ENCODE results near the gene CUTA.

Gene CUTA

DNA sequence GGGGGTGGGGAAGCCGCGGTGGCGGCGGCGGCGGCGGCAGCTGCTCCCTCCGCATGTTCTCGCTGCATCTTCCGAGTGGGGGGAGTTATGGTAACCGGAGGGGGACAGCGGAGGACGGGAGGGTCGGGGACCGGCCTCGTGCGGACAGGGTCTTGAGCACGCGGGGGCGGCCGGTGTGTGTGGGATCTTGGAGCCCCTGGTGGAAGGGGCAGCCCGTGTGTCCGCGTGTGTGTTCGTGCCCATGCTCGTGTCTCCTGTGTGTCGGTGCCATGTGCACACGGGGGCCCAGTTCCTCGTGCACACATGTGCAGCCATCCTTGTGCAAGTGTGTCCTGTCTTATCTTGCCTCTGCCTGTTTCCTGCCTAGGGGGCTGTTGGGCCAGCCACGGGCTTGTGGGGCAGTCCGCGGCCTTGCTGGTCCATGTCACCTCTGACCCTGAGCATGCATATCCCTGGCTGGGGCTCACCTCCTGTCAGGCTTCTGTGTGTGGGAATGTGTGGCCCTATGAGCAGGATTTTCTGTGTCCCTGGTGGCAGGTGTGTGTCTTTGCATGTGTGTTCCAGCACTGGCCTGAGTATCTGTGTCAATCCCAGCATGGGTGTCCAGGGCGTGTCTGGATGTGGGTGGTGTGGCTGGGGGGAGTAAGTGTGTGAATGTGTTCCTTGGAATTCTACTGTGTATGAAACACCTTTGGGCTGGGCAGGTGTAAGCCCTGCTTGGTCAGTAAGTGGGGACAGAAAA is 10.5 kb upstream of the CUTA start:
- DNase-seq (ENCODE audit: insufficient read length, low spot score) (no peak), FAIRE-seq (no peak)
- TF ChIP-seq CTCF (IDR thresholded peaks at IDR 0.05; ENCODE audit: insufficient read depth, missing control alignments), result no peak

- no peak for FAIRE-seq
- no peak for TF ChIP-seq CTCF (IDR thresholded peaks at IDR 0.05; ENCODE audit: insufficient read depth, missing control alignments)
- peak; percentile 66 for DNase-seq (ENCODE audit: insufficient read length, low spot score)
Measured at GRCh38 chr6:33427585-33428223, 9.8 kb upstream of the CUTA start.

- TF ChIP-seq CTCF (IDR thresholded peaks at IDR 0.05; ENCODE audit: insufficient read depth, missing control alignments), result no peak
- DNase-seq (ENCODE audit: insufficient read length, low spot score) (no peak), FAIRE-seq (no peak)
Measured at GRCh38 chr6:33426590-33427511, 8.9 kb upstream of the CUTA start.

- no peak for FAIRE-seq
- peak; percentile 84 for DNase-seq (ENCODE audit: insufficient read length, low spot score)
- TF ChIP-seq CTCF (IDR thresholded peaks at IDR 0.05; ENCODE audit: insufficient read depth, missing control alignments), result peak; percentile 72
Measured at GRCh38 chr6:33425668-33426577, 8.0 kb upstream of the CUTA start.

DNA sequence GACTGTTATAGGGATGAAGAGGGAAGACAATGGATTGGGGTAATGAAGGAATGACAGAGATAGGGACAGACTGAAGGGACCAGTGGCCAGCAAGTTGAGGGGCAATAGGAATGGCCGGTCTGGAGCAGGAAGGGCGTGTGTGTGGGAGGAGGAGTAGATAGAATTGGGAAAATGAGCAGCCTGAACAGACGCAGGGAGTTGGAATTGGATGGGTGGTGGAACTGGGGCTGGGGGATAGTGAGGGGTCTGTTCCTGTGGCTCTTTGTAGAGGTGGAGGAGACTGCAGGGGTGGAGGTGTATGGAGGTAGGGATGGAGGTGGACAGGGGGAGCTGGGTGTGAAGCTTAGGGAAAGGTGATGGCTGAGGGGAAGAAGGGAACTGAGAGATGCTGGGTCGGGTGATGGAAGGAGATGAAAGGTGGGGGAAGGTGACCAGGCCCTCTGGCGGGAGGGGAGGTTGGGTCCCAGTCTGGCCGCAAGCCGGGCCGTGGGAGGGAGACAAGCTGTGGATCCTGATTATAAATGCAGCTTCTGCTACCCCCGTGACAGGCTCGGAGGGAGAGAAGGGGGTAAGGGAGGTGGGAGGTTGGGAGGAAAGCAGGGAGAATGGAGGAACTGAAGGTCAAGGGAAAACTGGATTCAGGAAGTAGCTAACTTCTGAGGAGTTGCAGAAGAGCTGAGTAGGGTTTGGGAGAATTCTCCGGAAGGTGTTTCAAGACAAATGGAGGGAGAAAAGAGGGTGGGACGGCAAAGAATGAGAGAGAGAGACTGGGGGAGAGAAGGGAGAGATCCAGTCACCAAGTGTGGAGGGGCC is 7.2 kb upstream of the CUTA start:
- DNase-seq (ENCODE audit: insufficient read length, low spot score), result no peak
- no peak for FAIRE-seq
- TF ChIP-seq CTCF (IDR thresholded peaks at IDR 0.05; ENCODE audit: insufficient read depth, missing control alignments), result no peak

DNA sequence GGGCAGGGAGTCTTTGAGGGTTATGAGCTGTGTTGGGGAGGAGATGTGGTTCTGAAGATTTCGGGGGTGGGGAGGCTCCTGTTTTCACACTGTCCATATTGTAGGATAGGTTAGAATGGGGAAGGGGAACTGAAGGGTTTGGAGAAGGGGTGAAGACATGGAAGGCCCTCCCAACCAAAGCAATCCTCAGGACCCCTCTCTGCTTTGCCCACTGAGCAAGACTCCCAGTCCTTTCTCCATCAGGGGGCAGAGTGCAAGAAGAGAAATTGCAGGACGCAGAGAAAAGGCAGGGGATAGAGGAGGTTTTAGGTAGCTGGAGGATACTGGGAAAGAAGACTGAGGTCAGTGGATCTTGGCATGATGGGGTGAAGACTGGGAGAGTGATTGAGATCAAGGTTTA is 5.9 kb upstream of the CUTA start:
- no peak for DNase-seq (ENCODE audit: insufficient read length, low spot score)
- TF ChIP-seq CTCF (IDR thresholded peaks at IDR 0.05; ENCODE audit: insufficient read depth, missing control alignments), result no peak
- FAIRE-seq, result no peak

Measured in D721Med (cell line).